HEK293 (cell line): ENCODE data around the gene TMEM185B.
A peak's percentile ranks its signal among the peaks of the same experiment; 100 is the strongest.

Experiments
- CTCF ChIA-PET: fragments of 350-600 bp; formaldehyde crosslinking; extraction: SDS; loops from one replicate; lab custom pipeline; 2021; ENCODE audit warnings: antibody characterized with exemption; lab: Yijun Ruan, JAX
- POLR2A ChIA-PET: fragments of 300-600 bp; formaldehyde crosslinking; extraction: SDS; loops from one replicate; lab custom pipeline; 2020; ENCODE audit warnings: antibody characterized with exemption, inconsistent platforms; lab: Yijun Ruan, JAX
- H3K27ac ChIP-seq: fragments of 200-500 bp; sonication (Bioruptor generic); 2 replicates; pipeline ENCODE4 v1.5.1; 2014; ENCODE audit warnings: low read depth, low read length, control low read depth, inconsistent platforms; ENCODE audit errors: extremely low read depth
- H3K36me3 ChIP-seq, 2 experiments: fragments of 200-500 bp in 1 of 2; sonication (Bioruptor generic) in 1 of 2; 1 replicate in 1 of 2; 2 replicates in 1 of 2; pipeline ENCODE4 v1.5.1; 2014 to 2017; ENCODE audit warnings: inconsistent platforms in 2 of 2, low read length in 2 of 2; ENCODE audit not compliant: control insufficient read depth in 2 of 2, insufficient read depth in 1 of 2
- H3K4me1 ChIP-seq: fragments of 200-500 bp; sonication (Bioruptor generic); 2 replicates; pipeline ENCODE4 v1.5.1; 2014; ENCODE audit warnings: mild to moderate bottlenecking, low read length, inconsistent platforms; ENCODE audit not compliant: control insufficient read depth, insufficient read depth
- H3K4me3 ChIP-seq: 2 replicates; pipeline ENCODE4 v1.5.1; 2011; ENCODE audit warnings: low read depth, mild to moderate bottlenecking, control low read depth, low read length, moderate library complexity
- H3K9me3 ChIP-seq: fragments of 200-500 bp; sonication (Bioruptor generic); 2 replicates; pipeline ENCODE4 v1.5.1; 2014; ENCODE audit warnings: low read depth, low read length, inconsistent platforms; ENCODE audit not compliant: control insufficient read depth, insufficient read depth
- BCL6B ChIP-seq: fragments of 450-650 bp; formaldehyde crosslinking; IDR thresholded peaks from 2 replicates; pipeline ENCODE4 v1.5.1; 2017; ENCODE audit warnings: missing biosample characterization, missing genetic modification characterization
- GLIS1 ChIP-seq: fragments of 450-650 bp; formaldehyde crosslinking; IDR thresholded peaks from 2 replicates; pipeline ENCODE4 v1.5.1; 2016; ENCODE audit warnings: missing biosample characterization, missing genetic modification characterization
- KLF1 ChIP-seq: fragments of 450-650 bp; formaldehyde crosslinking; IDR thresholded peaks from 2 replicates; pipeline ENCODE4 v1.5.1; 2016; ENCODE audit warnings: missing biosample characterization, missing genetic modification characterization
- KLF9 ChIP-seq: fragments of 450-650 bp; formaldehyde crosslinking; IDR thresholded peaks from 2 replicates; pipeline ENCODE4 v1.5.1; 2016; ENCODE audit warnings: missing biosample characterization, missing genetic modification characterization, low read depth
- OSR2 ChIP-seq: fragments of 450-650 bp; formaldehyde crosslinking; IDR thresholded peaks from 2 replicates; pipeline ENCODE4 v1.5.1; 2016; ENCODE audit warnings: missing biosample characterization, missing genetic modification characterization
- PATZ1 ChIP-seq: fragments of 450-650 bp; formaldehyde crosslinking; IDR thresholded peaks from 2 replicates; pipeline ENCODE4 v1.5.1; 2016; ENCODE audit warnings: missing biosample characterization, missing genetic modification characterization
- SP2 ChIP-seq: fragments of 450-650 bp; formaldehyde crosslinking; IDR thresholded peaks from 2 replicates; pipeline ENCODE4 v1.5.1; 2016; ENCODE audit warnings: missing biosample characterization, missing genetic modification characterization
- SP7 ChIP-seq: fragments of 450-650 bp; formaldehyde crosslinking; IDR thresholded peaks from 2 replicates; pipeline ENCODE4 v1.5.1; 2016; ENCODE audit warnings: missing biosample characterization, missing genetic modification characterization
- TRIM28 ChIP-seq: IDR thresholded peaks from 2 replicates; pipeline ENCODE4 v1.6.1; 2011; ENCODE audit warnings: low read length, control low read depth, borderline replicate concordance
- ZBTB17 ChIP-seq: fragments of 450-650 bp; formaldehyde crosslinking; IDR thresholded peaks from 2 replicates; pipeline ENCODE4 v1.5.1; 2016; ENCODE audit warnings: missing biosample characterization, missing genetic modification characterization
- ZBTB20 ChIP-seq: fragments of 450-650 bp; formaldehyde crosslinking; IDR thresholded peaks from 2 replicates; pipeline ENCODE4 v1.5.1; 2016; ENCODE audit warnings: missing biosample characterization, missing genetic modification characterization
- ZBTB21 ChIP-seq: fragments of 450-650 bp; formaldehyde crosslinking; IDR thresholded peaks from 2 replicates; pipeline ENCODE4 v1.5.1; 2017; ENCODE audit warnings: missing biosample characterization, missing genetic modification characterization
- ZEB2 ChIP-seq: fragments of 450-650 bp; formaldehyde crosslinking; IDR thresholded peaks from 2 replicates; pipeline ENCODE4 v1.5.1; 2016; ENCODE audit warnings: missing biosample characterization, missing genetic modification characterization
- ZFHX2 ChIP-seq: fragments of 450-650 bp; formaldehyde crosslinking; conservative IDR thresholded peaks from 2 replicates; pipeline ENCODE4 v1.5.1; 2016; ENCODE audit warnings: missing biosample characterization, missing genetic modification characterization
- ZFP69B ChIP-seq: fragments of 450-650 bp; formaldehyde crosslinking; IDR thresholded peaks from 2 replicates; pipeline ENCODE4 v1.5.1; 2016; ENCODE audit warnings: missing biosample characterization, missing genetic modification characterization
- ZNF24 ChIP-seq: fragments of 450-650 bp; formaldehyde crosslinking; IDR thresholded peaks from 2 replicates; pipeline ENCODE4 v1.5.1; 2016; ENCODE audit warnings: missing biosample characterization, missing genetic modification characterization
- ZNF324 ChIP-seq: fragments of 450-650 bp; formaldehyde crosslinking; IDR thresholded peaks from 2 replicates; pipeline ENCODE4 v1.5.1; 2016; ENCODE audit warnings: missing biosample characterization, missing genetic modification characterization
- ZNF366 ChIP-seq: fragments of 450-650 bp; formaldehyde crosslinking; conservative IDR thresholded peaks from 2 replicates; pipeline ENCODE4 v1.5.1; 2016; ENCODE audit warnings: missing biosample characterization, missing genetic modification characterization
- ZNF561 ChIP-seq: fragments of 450-650 bp; IDR thresholded peaks from 2 replicates; pipeline ENCODE4 v1.5.1; 2018; ENCODE audit warnings: missing biosample characterization, missing genetic modification characterization, borderline replicate concordance
- ZNF585B ChIP-seq: fragments of 450-650 bp; formaldehyde crosslinking; IDR thresholded peaks from 2 replicates; pipeline ENCODE4 v1.5.1; 2016; ENCODE audit warnings: missing biosample characterization, missing genetic modification characterization
- ZNF692 ChIP-seq: fragments of 450-650 bp; formaldehyde crosslinking; IDR thresholded peaks from 2 replicates; pipeline ENCODE4 v1.5.1; 2016; ENCODE audit warnings: missing biosample characterization, missing genetic modification characterization
- ZNF837 ChIP-seq: fragments of 450-650 bp; formaldehyde crosslinking; IDR thresholded peaks from 2 replicates; pipeline ENCODE4 v1.5.1; 2016; ENCODE audit warnings: missing biosample characterization, missing genetic modification characterization
- ZSCAN18 ChIP-seq: fragments of 450-650 bp; formaldehyde crosslinking; IDR thresholded peaks from 2 replicates; pipeline ENCODE4 v1.5.1; 2016; ENCODE audit warnings: missing biosample characterization, missing genetic modification characterization

The TMEM185B gene

DNA sequence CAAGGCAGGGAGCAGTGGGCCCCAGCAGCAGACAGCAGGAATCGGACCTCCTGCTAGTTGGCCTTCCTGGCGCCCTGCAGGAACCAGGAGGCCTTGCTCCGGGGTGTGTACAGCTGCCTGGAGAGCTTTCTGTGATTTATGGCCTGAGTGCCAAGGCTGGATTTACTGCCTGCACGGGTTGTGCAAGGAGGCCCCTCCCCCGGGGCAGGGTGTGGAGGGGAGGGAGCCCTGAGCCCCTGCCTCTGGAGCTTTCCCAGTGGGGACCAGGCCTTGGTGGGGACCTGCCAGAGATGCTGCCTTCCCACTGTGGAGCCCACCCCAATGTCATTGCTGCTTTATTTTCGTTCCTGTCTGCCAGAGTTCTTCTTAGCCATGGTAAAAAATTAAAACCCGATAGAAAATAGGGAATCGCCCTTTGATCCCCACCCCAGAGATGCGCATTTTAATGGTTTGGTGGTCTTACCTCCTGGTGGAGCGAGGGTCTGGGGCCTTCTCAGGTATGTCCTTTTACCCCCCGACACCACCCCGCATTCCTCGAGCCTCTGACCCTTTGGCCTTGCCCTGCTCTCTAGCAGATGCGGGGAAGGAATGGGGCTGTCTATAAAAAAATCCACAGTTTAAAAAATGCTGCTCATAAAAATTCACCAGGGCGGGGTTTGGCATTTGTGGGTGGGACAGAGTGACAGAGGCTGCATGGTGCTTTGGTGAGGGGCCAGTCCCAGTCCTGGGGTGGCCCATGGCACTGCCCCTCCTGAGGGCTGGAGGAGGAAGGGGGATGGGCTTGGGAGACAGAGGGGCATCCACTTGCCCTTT, 22.5 kb upstream of the TMEM185B start (continued):
- TF ChIP-seq ZSCAN18 (tag by site-specific recombination): no peak
- TF ChIP-seq ZNF24 (tag by site-specific recombination): no peak
- peak; percentile 30; the same call in 1 of the 2 replicates for TF ChIP-seq PATZ1 (tag by site-specific recombination)
- peak; percentile 87 for TF ChIP-seq ZFP69B (tag by site-specific recombination)
- no peak; the same call in 1 of the 2 replicates for TF ChIP-seq ZBTB17
- peak; percentile 27; the same call in 1 of the 2 replicates for TF ChIP-seq OSR2
- TF ChIP-seq ZBTB20 (tag by site-specific recombination): no peak; the same call in 1 of the 2 replicates
- no peak for TF ChIP-seq KLF9
- TF ChIP-seq SP7: peak; percentile 75
- TF ChIP-seq ZNF324 (tag by site-specific recombination): no peak
- TF ChIP-seq ZNF692: peak; percentile 91
- no peak for TF ChIP-seq ZBTB21 (tag by site-specific recombination)
- peak; percentile 50 for TF ChIP-seq SP2 (tag by site-specific recombination)
- TF ChIP-seq GLIS1 (tag by site-specific recombination): peak; percentile 89
- no peak for TF ChIP-seq ZFHX2 (tag by site-specific recombination)
- peak; percentile 67; the same call in 1 of the 2 replicates for TF ChIP-seq KLF1 (tag by site-specific recombination)

DNA sequence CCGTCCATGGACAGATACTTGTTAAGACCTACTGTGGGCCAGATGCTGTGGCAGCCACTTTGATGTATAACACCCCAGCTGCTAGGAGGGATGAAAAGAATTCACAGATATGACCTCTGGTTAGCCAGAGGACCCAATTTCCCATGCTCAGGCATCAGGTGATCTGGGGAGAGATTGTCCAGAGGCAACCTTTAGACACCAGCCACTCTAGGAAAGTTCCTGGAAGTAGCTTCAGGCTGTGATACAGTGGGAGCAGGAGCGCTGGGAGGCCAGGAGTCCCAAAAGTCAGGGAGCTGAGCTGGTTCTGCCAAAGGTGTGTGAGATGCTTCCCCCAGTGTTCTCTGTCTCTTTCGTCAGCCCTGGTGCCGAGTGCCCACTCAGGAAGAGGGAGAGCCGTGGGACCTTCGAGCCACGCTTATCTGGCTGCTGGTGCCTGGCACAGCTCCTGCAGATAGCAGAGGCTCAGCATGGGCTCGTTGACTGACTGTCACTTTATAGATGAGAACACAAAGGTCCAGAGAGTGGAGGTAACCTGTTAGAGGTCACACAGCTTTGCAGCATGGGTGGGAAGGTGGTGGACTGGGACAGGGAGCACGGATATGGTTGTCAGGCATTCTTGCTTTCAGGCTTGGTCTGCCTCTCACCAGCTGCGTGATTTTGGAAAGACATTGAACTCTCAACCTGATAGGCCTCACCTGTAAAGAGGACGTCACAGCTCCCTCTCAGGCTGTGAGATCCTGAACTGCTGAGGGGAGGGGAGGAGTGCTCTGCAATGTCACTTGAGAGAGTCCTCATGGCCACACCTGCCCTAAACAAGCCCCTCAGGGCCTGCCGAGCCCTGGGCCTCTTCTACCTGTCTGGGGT, 21.7 kb upstream of the TMEM185B start:
- ChIA-PET CTCF (no interaction called here), POLR2A (interaction anchor here (0.6 to 0.9 kb wide), 2 partner anchors 15 to 22 kb away, joined by 3 to 5 read pairs; partner anchors contain the start of gene TMEM185B)
- H3K4me1 ChIP-seq: peaks cover 13% of the 10 kb centered on the region
- no peak overlapping the region for H3K4me3 ChIP-seq
- no peaks in the 10 kb centered on the region for H3K36me3 ChIP-seq
- TF ChIP-seq ZNF561 (tag by site-specific recombination): no peak
- TF ChIP-seq ZNF837 (tag by site-specific recombination): no peak
- TF ChIP-seq ZNF585B (tag by site-specific recombination): no peak
- TF ChIP-seq BCL6B (tag by site-specific recombination): peak; percentile 41; the same call in 1 of the 2 replicates
- peak; percentile 41 for TF ChIP-seq ZBTB20 (tag by site-specific recombination)
- 0 out of 2 replicates have a peak, but pooled peaks have one; percentile 32 for TF ChIP-seq TRIM28
- no peak; the same call in 1 of the 2 replicates for TF ChIP-seq ZEB2 (tag by site-specific recombination)
- TF ChIP-seq ZNF366 (tag by site-specific recombination): 0 out of 2 replicates have a peak, but pooled peaks have one; percentile 0
- no peak overlapping the region for H3K27ac ChIP-seq
- H3K9me3 ChIP-seq: no peaks in the 10 kb centered on the region
